ENCODE measurements around the gene CXorf51B.
"Not testable (repeated sequence)": the region's sequence is repeated elsewhere in the genome, so short reads cannot be mapped to it uniquely, and the experiment has no call there.

CXorf51B gene

GRCh38 chrX:146809471-146809870, at the start of gene CXorf51B:
Gene CXorf51B (plus strand): TSS chrX:146809771. CDS start chrX:146809792, 21 bp downstream.
- not testable (repeated sequence) for H3K79me2 ChIP-seq; H3K27ac ChIP-seq; H3K4me2 ChIP-seq (ENCODE audit: low read length); H3K9ac ChIP-seq; H3K4me3 ChIP-seq (ENCODE audit: low read depth, low read length); H2AFZ ChIP-seq; H3K4me1 ChIP-seq; H3K36me3 ChIP-seq (ENCODE audit: control insufficient read depth, insufficient read depth, low read length); H3K9me3 ChIP-seq (ENCODE audit: control insufficient read depth, low read length); H3K27me3 ChIP-seq (ENCODE audit: control insufficient read depth, insufficient read depth, low read length)

DNA sequence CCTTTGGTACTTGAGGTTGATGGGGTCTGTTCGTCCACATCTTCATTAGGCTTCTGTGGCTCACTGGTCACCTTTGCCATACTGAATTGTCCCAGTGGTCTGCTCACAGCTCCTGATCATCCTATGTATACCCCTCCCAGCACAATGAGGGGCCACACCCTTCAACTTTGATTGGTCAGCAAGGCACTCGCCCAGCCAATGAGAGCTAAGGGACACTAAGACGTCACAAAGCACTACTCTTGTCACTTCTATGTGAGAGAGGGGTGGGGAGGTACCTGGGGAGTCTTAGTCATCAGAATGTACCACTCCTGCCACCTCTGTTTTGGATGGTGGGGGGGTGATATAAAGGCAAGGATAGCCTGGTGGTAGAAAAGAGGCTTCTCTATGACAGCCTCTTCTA, 5.1 kb downstream of the CXorf51B start, which contains the start of gene CXorf51A:
CXorf51A (minus strand) TSS at position 101 of the 400 bp plus-strand sequence; CDS start at position 80, 21 bp downstream.
- H3K4me1 ChIP-seq; H3K4me3 ChIP-seq (ENCODE audit: low read depth, low read length); H3K9me3 ChIP-seq (ENCODE audit: control insufficient read depth, low read length); H3K27me3 ChIP-seq (ENCODE audit: control insufficient read depth, insufficient read depth, low read length); H3K9ac ChIP-seq; H3K27ac ChIP-seq; H3K36me3 ChIP-seq (ENCODE audit: control insufficient read depth, insufficient read depth, low read length); H3K4me2 ChIP-seq (ENCODE audit: low read length); H2AFZ ChIP-seq; H3K79me2 ChIP-seq: not testable (repeated sequence)

DNA sequence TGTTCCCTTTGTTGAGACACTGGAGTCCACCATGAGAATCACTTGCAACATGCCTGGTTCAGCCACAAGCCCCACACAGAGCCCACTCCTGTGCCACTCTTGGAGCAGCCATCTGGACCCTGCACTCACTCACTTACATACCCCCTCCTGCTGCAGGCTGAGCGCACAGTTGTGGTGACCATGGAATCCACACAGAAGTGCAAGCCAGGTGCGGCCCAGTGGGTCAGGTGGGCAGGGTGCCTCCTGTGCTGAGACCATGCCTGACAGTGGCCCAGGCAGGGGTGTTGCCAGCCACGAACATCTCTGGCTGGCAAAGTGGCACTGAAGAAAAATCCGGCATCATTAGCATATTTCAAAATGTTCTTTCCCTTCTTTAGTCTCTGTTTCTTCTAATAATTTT, 22.4 kb downstream of the CXorf51B start:
- no peak overlapping the region for H2AFZ ChIP-seq
- H3K27me3 ChIP-seq (ENCODE audit: control insufficient read depth, insufficient read depth, low read length), result no peaks in the 10 kb centered on the region
- no peak overlapping the region for H3K9ac ChIP-seq
- H3K79me2 ChIP-seq, result no peaks in the 10 kb centered on the region
- TF ChIP-seq, protein P1, sequence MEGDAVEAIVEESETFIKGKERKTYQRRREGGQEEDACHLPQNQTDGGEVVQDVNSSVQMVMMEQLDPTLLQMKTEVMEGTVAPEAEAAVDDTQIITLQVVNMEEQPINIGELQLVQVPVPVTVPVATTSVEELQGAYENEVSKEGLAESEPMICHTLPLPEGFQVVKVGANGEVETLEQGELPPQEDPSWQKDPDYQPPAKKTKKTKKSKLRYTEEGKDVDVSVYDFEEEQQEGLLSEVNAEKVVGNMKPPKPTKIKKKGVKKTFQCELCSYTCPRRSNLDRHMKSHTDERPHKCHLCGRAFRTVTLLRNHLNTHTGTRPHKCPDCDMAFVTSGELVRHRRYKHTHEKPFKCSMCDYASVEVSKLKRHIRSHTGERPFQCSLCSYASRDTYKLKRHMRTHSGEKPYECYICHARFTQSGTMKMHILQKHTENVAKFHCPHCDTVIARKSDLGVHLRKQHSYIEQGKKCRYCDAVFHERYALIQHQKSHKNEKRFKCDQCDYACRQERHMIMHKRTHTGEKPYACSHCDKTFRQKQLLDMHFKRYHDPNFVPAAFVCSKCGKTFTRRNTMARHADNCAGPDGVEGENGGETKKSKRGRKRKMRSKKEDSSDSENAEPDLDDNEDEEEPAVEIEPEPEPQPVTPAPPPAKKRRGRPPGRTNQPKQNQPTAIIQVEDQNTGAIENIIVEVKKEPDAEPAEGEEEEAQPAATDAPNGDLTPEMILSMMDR (IDR thresholded peaks at IDR 0.05), result no peak
- H3K27ac ChIP-seq, result no peak overlapping the region
- no peaks in the 10 kb centered on the region for H3K4me1 ChIP-seq
- H3K4me3 ChIP-seq (ENCODE audit: low read depth, low read length), result no peak overlapping the region
- no peaks in the 10 kb centered on the region for H3K36me3 ChIP-seq (ENCODE audit: control insufficient read depth, insufficient read depth, low read length)
- H3K9me3 ChIP-seq (ENCODE audit: control insufficient read depth, low read length), result no peaks in the 10 kb centered on the region
- H3K4me2 ChIP-seq (ENCODE audit: low read length), result no peak overlapping the region

DNA sequence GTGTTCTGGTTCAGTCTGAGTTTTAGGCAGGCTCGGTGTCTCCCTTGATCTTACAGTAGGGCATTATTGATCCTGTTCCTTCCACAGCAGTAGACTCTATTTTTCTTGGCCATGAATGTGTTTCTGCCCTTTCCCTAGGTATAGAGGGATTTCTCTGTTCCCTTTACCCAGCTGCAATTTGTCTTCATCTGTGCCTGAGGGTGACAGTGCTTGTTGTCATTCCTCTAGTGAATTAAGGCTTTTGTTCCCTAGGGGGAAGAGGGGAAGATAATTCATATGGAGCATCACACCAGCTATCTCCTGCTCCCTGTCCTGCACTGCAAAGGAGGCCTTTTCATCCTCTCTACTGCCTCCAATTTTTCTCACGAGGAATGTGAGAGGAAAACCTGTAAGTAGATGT, 44.7 kb downstream of the CXorf51B start:
- no peak overlapping the region for H3K4me3 ChIP-seq (ENCODE audit: low read depth, low read length)
- no peak overlapping the region for H3K4me2 ChIP-seq (ENCODE audit: low read length)
- H3K9ac ChIP-seq, result no peak overlapping the region
- no peaks in the 10 kb centered on the region for H3K36me3 ChIP-seq (ENCODE audit: control insufficient read depth, insufficient read depth, low read length)
- no peaks in the 10 kb centered on the region for H3K27me3 ChIP-seq (ENCODE audit: control insufficient read depth, insufficient read depth, low read length)
- H2AFZ ChIP-seq, result no peak overlapping the region
- H3K27ac ChIP-seq, result no peak overlapping the region
- H3K4me1 ChIP-seq, result no peaks in the 10 kb centered on the region
- H3K79me2 ChIP-seq, result no peaks in the 10 kb centered on the region
- no peaks in the 10 kb centered on the region for H3K9me3 ChIP-seq (ENCODE audit: control insufficient read depth, low read length)
- TF ChIP-seq, protein P1 (IDR thresholded peaks at IDR 0.05), result no peak
